HFFc6 (cell line): ENCODE measurements around the gene ZSCAN16. TPM values are rescaled to one million over a fixed set of nuclear protein-coding genes. Genes with fewer than 3 reads are reported as not detected.

Source experiments
- DNase-seq: peaks from one replicate; pipeline ENCODE4 v3.0.0-alpha.2; 2018
- H3K27ac Mint-ChIP-seq: 2 replicates; pipeline ENCODE4 v1.8.0; 2020; ENCODE audit warnings: mild to moderate bottlenecking, mixed read lengths
- H3K27me3 Mint-ChIP-seq: 2 replicates; pipeline ENCODE4 v1.8.0; 2021; ENCODE audit warnings: mild to moderate bottlenecking, moderate library complexity, mixed read lengths; ENCODE audit not compliant: insufficient read depth
- H3K36me3 Mint-ChIP-seq: 2 replicates; pipeline ENCODE4 v1.8.0; 2021; ENCODE audit warnings: low read depth, mixed read lengths
- H3K4me1 Mint-ChIP-seq: 2 replicates; pipeline ENCODE4 v1.8.0; 2020; ENCODE audit warnings: low read depth, mixed read lengths
- H3K4me3 Mint-ChIP-seq: 2 replicates; pipeline ENCODE4 v1.8.0; 2020; ENCODE audit warnings: mild to moderate bottlenecking, moderate library complexity, mixed read lengths
- H3K9me3 Mint-ChIP-seq: 2 replicates; pipeline ENCODE4 v1.8.0; 2020; ENCODE audit warnings: mild to moderate bottlenecking, mixed read lengths
- CTCF ChIP-seq: fragments of 200-600 bp; sonication (generic); IDR thresholded peaks from 2 replicates; pipeline ENCODE4 v1.5.0; 2021; ENCODE audit warnings: antibody characterized with exemption, mild to moderate bottlenecking
- total RNA-seq, 6 experiments: library from RNA; stranded (reverse); fragmentation: NEBNext Ultra II Directional; extraction: Animal tissue kit (Norgen Biotek cat#: 25700); gene quantifications; 2 replicates in 1 of 6; 3 replicates in 5 of 6; pipeline ENCODE4 v1.2.3, GENCODE V29; 2021

ZSCAN16 gene
- total RNA-seq, 6 experiments from 2014 or later: 0.84 to 1.6 (median 1.1) TPM

DNA sequence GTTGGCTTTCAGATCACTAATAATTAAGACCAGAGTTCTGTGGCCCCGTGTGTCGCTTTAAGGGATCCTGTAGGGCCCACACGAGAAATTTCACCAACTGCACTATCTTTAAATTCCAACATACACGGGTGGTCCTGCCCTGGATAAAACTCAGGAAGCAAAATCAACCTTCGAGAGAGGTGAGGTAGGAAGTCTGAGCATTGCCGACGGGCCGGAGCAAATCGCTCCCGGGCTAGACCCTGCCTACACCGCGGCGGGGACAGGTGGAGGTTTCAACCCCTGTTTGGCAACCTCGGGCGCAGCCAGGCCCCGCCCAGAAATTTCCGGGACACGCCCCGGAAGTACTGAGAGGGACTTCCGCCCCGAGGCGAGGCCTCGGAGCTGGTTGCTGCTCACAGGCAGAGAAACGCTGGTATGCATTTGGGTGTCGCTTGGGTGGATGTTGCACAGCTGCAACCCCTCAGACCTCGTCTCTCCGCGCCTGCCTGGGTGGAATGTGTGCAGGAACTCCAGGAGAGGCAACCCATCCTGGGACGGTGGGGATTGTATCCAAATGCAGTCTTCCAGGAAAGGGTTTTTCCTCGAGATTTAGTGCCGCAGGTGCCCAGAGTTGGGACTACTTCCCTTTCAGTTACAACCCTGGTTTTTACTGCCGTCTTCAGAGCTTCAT, 37.1 kb downstream of the ZSCAN16 start:
- Mint-ChIP-seq H3K9me3 (no peaks in the 10 kb centered on the region), H3K27me3 (no peaks in the 10 kb centered on the region; the same call in 1 of the 2 replicates), H3K27ac (no peak overlapping the region), H3K4me3 (peak overlapping the region; percentile 64), H3K4me1 (peaks cover 27% of the 10 kb centered on the region), H3K36me3 (peaks cover 26% of the 10 kb centered on the region)
- no peak for TF ChIP-seq CTCF
- DNase-seq: no peak

DNA sequence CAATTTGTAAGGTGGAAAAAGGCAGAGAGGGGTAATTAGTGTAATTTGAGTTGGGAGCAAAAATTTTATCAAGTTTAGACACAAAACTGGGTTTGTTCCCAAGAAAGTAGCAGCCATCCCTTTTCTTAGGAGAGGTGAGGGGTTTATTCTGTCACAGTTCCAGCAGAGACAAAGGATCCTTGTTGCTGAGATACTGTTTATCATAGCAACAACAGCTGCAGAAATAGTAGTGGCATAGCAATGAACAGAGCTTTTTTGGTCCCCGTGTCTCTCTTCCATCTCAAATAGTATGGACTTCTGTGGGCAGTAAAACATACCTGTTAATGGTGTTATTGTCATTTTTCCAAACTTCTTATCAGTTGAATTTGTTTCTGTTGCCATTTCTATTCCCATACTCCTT, 41.2 kb downstream of the ZSCAN16 start:
- Mint-ChIP-seq H3K27me3 (no peaks in the 10 kb centered on the region; the same call in none of the 2 replicates), H3K4me1 (peaks cover 36% of the 10 kb centered on the region), H3K9me3 (no peaks in the 10 kb centered on the region), H3K4me3 (no peak overlapping the region), H3K36me3 (peaks cover 7% of the 10 kb centered on the region; the same call in 1 of the 2 replicates), H3K27ac (no peak overlapping the region)
- no peak for DNase-seq
- TF ChIP-seq CTCF: no peak

DNA sequence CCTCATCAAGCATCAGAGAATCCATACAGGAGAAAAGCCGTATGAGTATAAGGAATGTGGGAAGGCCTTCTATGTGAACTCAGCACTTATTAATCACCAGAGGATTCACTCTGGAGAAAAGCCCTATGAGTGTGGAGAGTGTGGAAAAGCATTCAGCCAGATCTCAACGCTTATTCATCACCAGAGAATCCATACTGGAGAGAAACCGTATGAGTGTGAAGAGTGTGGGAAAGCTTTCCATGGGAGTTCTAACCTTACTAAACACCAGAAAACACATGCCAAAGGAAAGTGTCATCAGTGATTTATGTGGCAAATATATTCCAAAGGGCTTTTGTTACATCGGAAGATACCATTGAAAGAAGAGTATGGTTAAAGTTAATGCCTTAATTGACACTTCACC, 42.7 kb downstream of the ZSCAN16 start:
- Mint-ChIP-seq H3K4me3 (no peak overlapping the region; the same call in 1 of the 2 replicates), H3K27me3 (peaks cover 3% of the 10 kb centered on the region), H3K4me1 (peaks cover 27% of the 10 kb centered on the region), H3K9me3 (no peaks in the 10 kb centered on the region), H3K36me3 (peaks cover 14% of the 10 kb centered on the region; the same call in 1 of the 2 replicates), H3K27ac (peak overlapping the region; percentile 73)
- no peak for TF ChIP-seq CTCF
- DNase-seq: peak; percentile 96

GRCh38 chr6:28167926-28168325, 43.5 kb downstream of the ZSCAN16 start:
- H3K36me3 Mint-ChIP-seq: peaks cover 14% of the 10 kb centered on the region; the same call in 1 of the 2 replicates
- no peak for DNase-seq
- peaks cover 3% of the 10 kb centered on the region for H3K27me3 Mint-ChIP-seq
- TF ChIP-seq CTCF: no peak
- peaks cover 22% of the 10 kb centered on the region for H3K4me1 Mint-ChIP-seq
- no peaks in the 10 kb centered on the region for H3K9me3 Mint-ChIP-seq
- H3K27ac Mint-ChIP-seq: peak overlapping the region; percentile 73; the same call in 1 of the 2 replicates
- no peak overlapping the region for H3K4me3 Mint-ChIP-seq

GRCh38 chr6:28171271-28171670, 46.9 kb downstream of the ZSCAN16 start:
- H3K27me3 Mint-ChIP-seq: peaks cover 3% of the 10 kb centered on the region
- peaks cover 9% of the 10 kb centered on the region; the same call in 1 of the 2 replicates for H3K36me3 Mint-ChIP-seq
- no peak overlapping the region for H3K4me3 Mint-ChIP-seq
- no peak for TF ChIP-seq CTCF
- H3K9me3 Mint-ChIP-seq: no peaks in the 10 kb centered on the region
- DNase-seq: no peak
- peaks cover 20% of the 10 kb centered on the region for H3K4me1 Mint-ChIP-seq
- H3K27ac Mint-ChIP-seq: no peak overlapping the region
